Measurements from ENCODE around the gene SEMA3G.

SEMA3G gene

GRCh38 chr3:52489453-52489852 lies 44.5 kb upstream of the SEMA3G start:
- DNase-seq (ENCODE audit: low read depth): no peak
- no peak overlapping the region for H3K4me3 ChIP-seq (ENCODE audit: low read depth, low read length)
- no peak for TF ChIP-seq CTCF (IDR thresholded peaks at IDR 0.05; ENCODE audit: low read depth, low read length, missing control alignments)

GRCh38 chr3:52488746-52489145 lies 43.8 kb upstream of the SEMA3G start:
- no peak for TF ChIP-seq CTCF (IDR thresholded peaks at IDR 0.05; ENCODE audit: low read depth, low read length, missing control alignments)
- DNase-seq (ENCODE audit: low read depth): no peak
- no peak overlapping the region for H3K4me3 ChIP-seq (ENCODE audit: low read depth, low read length)

DNA sequence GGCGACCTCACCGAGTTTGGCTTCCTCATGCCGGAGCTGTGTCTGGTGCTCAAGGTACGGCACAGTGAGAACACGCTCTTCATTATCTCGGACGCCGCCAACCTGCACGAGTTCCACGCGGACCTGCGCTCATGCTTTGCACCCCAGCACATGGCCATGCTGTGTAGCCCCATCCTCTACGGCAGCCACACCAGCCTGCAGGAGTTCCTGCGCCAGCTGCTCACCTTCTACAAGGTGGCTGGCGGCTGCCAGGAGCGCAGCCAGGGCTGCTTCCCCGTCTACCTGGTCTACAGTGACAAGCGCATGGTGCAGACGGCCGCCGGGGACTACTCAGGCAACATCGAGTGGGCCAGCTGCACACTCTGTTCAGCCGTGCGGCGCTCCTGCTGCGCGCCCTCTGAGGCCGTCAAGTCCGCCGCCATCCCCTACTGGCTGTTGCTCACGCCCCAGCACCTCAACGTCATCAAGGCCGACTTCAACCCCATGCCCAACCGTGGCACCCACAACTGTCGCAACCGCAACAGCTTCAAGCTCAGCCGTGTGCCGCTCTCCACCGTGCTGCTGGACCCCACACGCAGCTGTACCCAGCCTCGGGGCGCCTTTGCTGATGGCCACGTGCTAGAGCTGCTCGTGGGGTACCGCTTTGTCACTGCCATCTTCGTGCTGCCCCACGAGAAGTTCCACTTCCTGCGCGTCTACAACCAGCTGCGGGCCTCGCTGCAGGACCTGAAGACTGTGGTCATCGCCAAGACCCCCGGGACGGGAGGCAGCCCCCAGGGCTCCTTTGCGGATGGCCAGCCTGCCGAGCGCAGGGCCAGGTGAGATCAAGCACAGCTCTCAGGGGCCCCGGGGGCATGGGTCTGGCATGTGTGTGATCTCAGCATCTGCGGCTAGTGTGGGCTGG lies 43.1 kb upstream of the SEMA3G start:
- no peak for TF ChIP-seq CTCF (IDR thresholded peaks at IDR 0.05; ENCODE audit: low read depth, low read length, missing control alignments)
- no peak for DNase-seq (ENCODE audit: low read depth)
- no peak overlapping the region for H3K4me3 ChIP-seq (ENCODE audit: low read depth, low read length)

GRCh38 chr3:52487050-52487787 lies 42.3 kb upstream of the SEMA3G start:
- no peak for TF ChIP-seq CTCF (IDR thresholded peaks at IDR 0.05; ENCODE audit: low read depth, low read length, missing control alignments)
- no peak for DNase-seq (ENCODE audit: low read depth)

DNA sequence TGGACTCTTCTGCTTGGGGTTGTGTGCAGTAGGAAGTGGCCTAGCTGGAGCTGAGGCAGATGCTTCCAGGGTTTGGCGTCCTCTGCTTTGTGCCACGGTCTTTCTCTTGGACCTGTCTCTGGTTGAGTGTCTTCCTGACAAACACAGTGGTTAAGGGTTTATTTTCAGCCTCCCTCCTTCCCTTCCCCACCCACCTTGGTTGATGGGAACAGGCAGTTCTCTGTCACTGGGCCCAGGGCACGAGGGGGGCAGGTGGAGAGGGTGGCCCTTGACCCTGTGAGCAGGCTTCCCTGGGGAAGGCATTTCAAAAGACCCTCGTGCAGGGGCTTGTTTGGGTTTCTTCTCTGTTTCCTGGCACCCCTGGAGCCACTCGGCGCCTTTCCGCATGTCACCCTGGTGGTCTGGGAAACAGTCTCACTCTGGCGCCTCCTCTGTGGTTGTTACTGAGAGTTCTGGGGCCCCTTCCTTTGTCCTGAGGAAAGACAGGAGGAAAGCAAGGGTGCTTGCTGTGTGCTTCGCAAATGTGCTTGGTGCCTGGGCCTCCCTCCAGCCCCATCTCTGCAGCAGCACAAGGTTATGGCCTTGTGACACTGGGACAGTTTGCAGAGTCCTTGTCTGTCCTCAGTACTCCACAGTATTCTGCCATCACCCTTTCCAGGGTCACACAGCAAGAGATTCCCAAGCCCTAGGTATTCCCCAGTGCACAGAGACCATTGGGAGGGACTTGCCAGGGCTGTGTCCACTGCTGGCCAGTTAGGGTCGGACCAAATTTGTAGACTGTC lies 40.0 kb upstream of the SEMA3G start:
- no peak for DNase-seq (ENCODE audit: low read depth)
- TF ChIP-seq CTCF (IDR thresholded peaks at IDR 0.05; ENCODE audit: low read depth, low read length, missing control alignments): no peak
- no peak overlapping the region for H3K4me3 ChIP-seq (ENCODE audit: low read depth, low read length)

More at GRCh38 chr3:52487050-52487787, 42.3 kb upstream of the SEMA3G start:
- no peak overlapping the region for H3K4me3 ChIP-seq (ENCODE audit: low read depth, low read length)

GRCh38 chr3:52483577-52484381 lies 38.9 kb upstream of the SEMA3G start:
- DNase-seq (ENCODE audit: low read depth): no peak

More at GRCh38 chr3:52483577-52484381, 38.9 kb upstream of the SEMA3G start:
- TF ChIP-seq CTCF (IDR thresholded peaks at IDR 0.05; ENCODE audit: low read depth, low read length, missing control alignments): no peak
- H3K4me3 ChIP-seq (ENCODE audit: low read depth, low read length): no peak overlapping the region
